Measurements from ENCODE around the gene EIF2S2.

Gene EIF2S2

GRCh38 chr20:34085544-34086040, 26.5 kb downstream of the EIF2S2 start:
- no peak overlapping the region for H3K4me3 ChIP-seq (ENCODE audit: low read depth, low read length)
- no peak for TF ChIP-seq CTCF (IDR thresholded peaks at IDR 0.05; ENCODE audit: insufficient read depth, low read depth, low read length, missing control alignments)
- DNase-seq (ENCODE audit: low read depth) = no peak

- no peak overlapping the region for H3K4me3 ChIP-seq (ENCODE audit: low read depth, low read length)
- DNase-seq (ENCODE audit: low read depth) = no peak
- no peak for TF ChIP-seq CTCF (IDR thresholded peaks at IDR 0.05; ENCODE audit: insufficient read depth, low read depth, low read length, missing control alignments)
Measured at GRCh38 chr20:34084227-34084923, 27.7 kb downstream of the EIF2S2 start.

GRCh38 chr20:34083781-34084180, 28.3 kb downstream of the EIF2S2 start:
- no peak for TF ChIP-seq CTCF (IDR thresholded peaks at IDR 0.05; ENCODE audit: insufficient read depth, low read depth, low read length, missing control alignments)
- H3K4me3 ChIP-seq (ENCODE audit: low read depth, low read length) = no peak overlapping the region
- DNase-seq (ENCODE audit: low read depth) = no peak

GRCh38 chr20:34083137-34083536, 28.9 kb downstream of the EIF2S2 start:
- TF ChIP-seq CTCF (IDR thresholded peaks at IDR 0.05; ENCODE audit: insufficient read depth, low read depth, low read length, missing control alignments) = no peak
- H3K4me3 ChIP-seq (ENCODE audit: low read depth, low read length) = no peak overlapping the region
- DNase-seq (ENCODE audit: low read depth) = no peak

GRCh38 chr20:34082232-34082887, 29.7 kb downstream of the EIF2S2 start:
- no peak for DNase-seq (ENCODE audit: low read depth)
- TF ChIP-seq CTCF (IDR thresholded peaks at IDR 0.05; ENCODE audit: insufficient read depth, low read depth, low read length, missing control alignments) = no peak
- no peak overlapping the region for H3K4me3 ChIP-seq (ENCODE audit: low read depth, low read length)

GRCh38 chr20:34079818-34080217, 32.2 kb downstream of the EIF2S2 start:
- no peak for DNase-seq (ENCODE audit: low read depth)
- no peak overlapping the region for H3K4me3 ChIP-seq (ENCODE audit: low read depth, low read length)
- no peak for TF ChIP-seq CTCF (IDR thresholded peaks at IDR 0.05; ENCODE audit: insufficient read depth, low read depth, low read length, missing control alignments)

Data from GM12865 (cell line).